GM12878 (cell line): ENCODE results near the gene TMEM198. TPM values are rescaled to one million over a fixed set of nuclear protein-coding genes. Genes with fewer than 3 reads are reported as not detected.

Experiments
- ATAC-seq: fragments of 200-7000 bp; cut with Tn5 transposase; 3 replicates; pipeline ENCODE4 v1.9.1; 2020; ENCODE audit warnings: mild to moderate bottlenecking, moderate library complexity
- BruUV-seq: library from RNA; stranded (reverse); fragments of 400-500 nt; replicated peaks from 2 replicates; lab custom pipeline; 2021; lab: Mats Ljungman, UMichigan
- CTCF ChIA-PET: fragments of 300-600 bp; sonication (Branson Sonifier 250); formaldehyde crosslinking; extraction: SDS; loops from one replicate; lab custom pipeline; 2021; ENCODE audit warnings: inconsistent platforms; lab: Yijun Ruan, JAX
- POLR2A ChIA-PET: fragments of 350-600 bp; formaldehyde crosslinking; extraction: SDS; loops from one replicate; lab custom pipeline; 2021; ENCODE audit warnings: inconsistent platforms; lab: Charles Lee
- RAD21 ChIA-PET: fragments of 300-600 bp; sonication (Branson Sonifier 250); formaldehyde crosslinking; loops from one replicate; lab custom pipeline; 2023; ENCODE audit warnings: antibody characterized with exemption; ENCODE audit not compliant: unreplicated experiment; lab: Charles Lee
- SMC1A ChIA-PET: fragments of 300-600 bp; sonication (Branson Sonifier 250); formaldehyde crosslinking; loops from one replicate; lab custom pipeline; 2023; ENCODE audit not compliant: unreplicated experiment, uncharacterized antibody; lab: Charles Lee
- DNase-seq: peaks from one replicate; pipeline ENCODE4 v3.0.0-alpha.2; 2011; ENCODE audit warnings: low read depth, low spot score
- FAIRE-seq: peaks from 3 replicates; lab custom pipeline; 2011; peaks lifted over from hg19 to GRCh38; lab: Jason Lieb, UNC
- H2AFZ ChIP-seq: 2 replicates; pipeline ENCODE4 v1.6.0; 2011; ENCODE audit warnings: low read depth, low read length, control low read depth; ENCODE audit not compliant: control insufficient read depth
- H3K27ac ChIP-seq: 2 replicates; pipeline ENCODE4 v1.5.1; 2011; ENCODE audit warnings: control low read depth; ENCODE audit not compliant: control insufficient read depth, insufficient read depth
- H3K27me3 ChIP-seq, 2 experiments: replicated peaks in 1 of 2; 2 replicates each; pipeline versions ENCODE4 v1.6.0 to v1.6.1; 2011; ENCODE audit warnings: low read length in 1 of 2; ENCODE audit not compliant: control insufficient read depth in 2 of 2, insufficient read depth in 2 of 2
- H3K36me3 ChIP-seq, 2 experiments: 2 replicates each; pipeline ENCODE4 v1.5.1; 2011; ENCODE audit warnings: low read length in 1 of 2; ENCODE audit not compliant: control insufficient read depth in 2 of 2, insufficient read depth in 2 of 2
- H3K4me1 ChIP-seq: 2 replicates; pipeline ENCODE4 v1.6.1; 2011; ENCODE audit warnings: mild to moderate bottlenecking, low read length, moderate library complexity, mixed read lengths; ENCODE audit not compliant: control insufficient read depth, insufficient read depth
- H3K4me2 ChIP-seq: 2 replicates; pipeline ENCODE4 v1.6.0; 2011; ENCODE audit warnings: control low read depth; ENCODE audit not compliant: control insufficient read depth, insufficient read depth
- H3K4me3 ChIP-seq: fragments of 200-600 bp; sonication (generic); 2 replicates; pipeline ENCODE4 v1.5.1; 2016
- H3K79me2 ChIP-seq: 2 replicates; pipeline ENCODE4 v1.6.0; 2011; ENCODE audit warnings: low read length; ENCODE audit not compliant: control insufficient read depth, insufficient read depth
- H3K9ac ChIP-seq: 2 replicates; pipeline ENCODE4 v1.8.0; 2011; ENCODE audit warnings: low read length, control low read depth, mixed read lengths; ENCODE audit not compliant: control insufficient read depth, insufficient read depth
- H3K9me3 ChIP-seq: replicated peaks from 3 replicates; pipeline ENCODE4 v1.5.1; 2011; ENCODE audit warnings: mild to moderate bottlenecking, low read length; ENCODE audit not compliant: control insufficient read depth, insufficient read depth
- H4K20me1 ChIP-seq: 2 replicates; pipeline ENCODE4 v1.6.0; 2011; ENCODE audit not compliant: control insufficient read depth, insufficient read depth
- CBX3 ChIP-seq: fragments of 200-600 bp; sonication (generic); IDR thresholded peaks from 2 replicates; pipeline ENCODE4 v1.6.1; 2016; ENCODE audit warnings: low read depth, borderline replicate concordance
- EP300 ChIP-seq, 2 experiments: fragments of 150-350 bp in 1 of 2; IDR thresholded peaks; 2 replicates each; pipeline ENCODE4 v1.6.1; 2011 to 2012; ENCODE audit warnings: low read depth in 2 of 2, low read length in 2 of 2, borderline replicate concordance in 1 of 2, improper control_type of control experiment in 1 of 2, inconsistent platforms in 1 of 2; ENCODE audit not compliant: control insufficient read depth in 1 of 2
- NFYA ChIP-seq: IDR thresholded peaks from 2 replicates; pipeline ENCODE4 v1.6.1; 2011; ENCODE audit warnings: low read depth, mild to moderate bottlenecking, low read length, improper control_type of control experiment, borderline replicate concordance
- NRF1 ChIP-seq: conservative IDR thresholded peaks from 2 replicates; pipeline ENCODE4 v1.6.1; 2011; ENCODE audit warnings: mild to moderate bottlenecking, low read depth, low read length, improper control_type of control experiment
- RAD21 ChIP-seq: IDR thresholded peaks from 2 replicates; pipeline ENCODE4 v1.6.1; 2011; ENCODE audit warnings: mild to moderate bottlenecking, low read depth, low read length, moderate library complexity; ENCODE audit not compliant: insufficient read depth
- RAD51 ChIP-seq: fragments of 450-650 bp; IDR thresholded peaks from 2 replicates; pipeline ENCODE4 v1.6.1; 2016; ENCODE audit warnings: moderate library complexity, mild to moderate bottlenecking, inconsistent platforms
- RCOR1 ChIP-seq: conservative IDR thresholded peaks from 2 replicates; pipeline ENCODE4 v1.6.1; 2012; ENCODE audit warnings: low read depth, low read length, improper control_type of control experiment
- SIX5 ChIP-seq: IDR thresholded peaks from 2 replicates; pipeline ENCODE4 v1.6.1; 2011; ENCODE audit warnings: mild to moderate bottlenecking, low read depth, low read length, moderate library complexity; ENCODE audit not compliant: severe bottlenecking
- SREBF1 ChIP-seq: IDR thresholded peaks from 2 replicates; pipeline ENCODE4 v1.6.1; 2012; ENCODE audit warnings: mild to moderate bottlenecking, low read length
- STAT3 ChIP-seq: IDR thresholded peaks from 2 replicates; pipeline ENCODE4 v1.6.1; 2011; ENCODE audit warnings: low read depth, low read length, improper control_type of control experiment
- WGBS: methylation state at CpG from one replicate; pipeline ENCODE4 v1.1.6; 2016; ENCODE audit warnings: low lambda C conversion rate; ENCODE audit not compliant: insufficient replicate concordance, insufficient coverage; ENCODE audit errors: missing lambda C conversion rate; 5-methylcytosine and 5-hydroxymethylcytosine counted together
- in situ Hi-C: fragments of 300-500 bp; cut with MboI; formaldehyde crosslinking; loops from 9 replicates; pipeline ENCODE4 v1.14.3; 2018; ENCODE audit warnings: mixed read lengths
- intact Hi-C: fragments of 100-400 bp; cut with micrococcal nuclease; formaldehyde crosslinking; loops from one replicate; pipeline ENCODE4 v1.14.2; 2022; ENCODE audit not compliant: unreplicated experiment
- polyA plus RNA-seq, 11 experiments: library from polyadenylated mRNA; depleted of rRNA in 4 of 11; unstranded in 6 of 11; stranded (reverse) in 5 of 11; fragments of >200 nt; fragmentation: Nextera tagmentation in 4 of 11; fragmentation: Illumina TruSeq in 1 of 11; extraction: Ambion mirVana in 4 of 11; extraction: Trizol in 1 of 11; gene quantifications; 1 replicate in 1 of 11; 2 replicates in 10 of 11; pipeline versions ENCODE4 v1.2.1 to v1.2.3, GENCODE V29; 2011 to 2016; ENCODE audit warnings: inconsistent platforms in 2 of 11, missing spikeins in 2 of 11, low read depth in 1 of 11
- total RNA-seq, 4 experiments: library from RNA; depleted of rRNA in 3 of 4; stranded (reverse); fragments of >200 nt in 3 of 4; fragmentation: Illumina TruSeq in 1 of 4; extraction: Trizol in 1 of 4; gene quantifications; 2 replicates each; pipeline versions ENCODE4 v1.2.1 to v1.2.3, GENCODE V29; 2013 to 2021
- TF ChIP-seq, protein P1 (sequence below): IDR thresholded peaks from 2 replicates; pipeline ENCODE4 v1.6.1; 2011; ENCODE audit warnings: low read depth, mild to moderate bottlenecking, low read length, moderate library complexity, borderline replicate concordance; ENCODE audit errors: extremely low read depth
- TF ChIP-seq, protein P2 (sequence below), 3 experiments: IDR thresholded peaks in 2 of 3; conservative IDR thresholded peaks in 1 of 3; 2 replicates each; pipeline ENCODE4 v1.5.1; 2011; ENCODE audit warnings: low read depth in 3 of 3, low read length in 3 of 3, mild to moderate bottlenecking in 3 of 3, control low read depth in 2 of 3, moderate library complexity in 2 of 3, inconsistent platforms in 1 of 3, mixed read lengths in 1 of 3; ENCODE audit not compliant: control insufficient read depth in 2 of 3, insufficient read depth in 1 of 3; ENCODE audit errors: extremely low read depth in 1 of 3
- TF ChIP-seq, protein P3 (sequence below): IDR thresholded peaks from 2 replicates; pipeline ENCODE4 v1.6.1; 2012; ENCODE audit warnings: low read depth, low read length, improper control_type of control experiment
- TF ChIP-seq, protein P4 (sequence below): fragments of 450-650 bp; IDR thresholded peaks from 2 replicates; pipeline ENCODE4 v1.6.1; 2018; ENCODE audit warnings: borderline replicate concordance, mild to moderate bottlenecking; ENCODE audit not compliant: partially characterized antibody

TMEM198 gene
- total and polyA plus RNA-seq, 10 of the 15 experiments (the other 5 are each of a cell fraction or from before 2014, with no cell fraction given), result 0.16 to 1.2 (median 0.65) TPM; not detected in 2

DNA sequence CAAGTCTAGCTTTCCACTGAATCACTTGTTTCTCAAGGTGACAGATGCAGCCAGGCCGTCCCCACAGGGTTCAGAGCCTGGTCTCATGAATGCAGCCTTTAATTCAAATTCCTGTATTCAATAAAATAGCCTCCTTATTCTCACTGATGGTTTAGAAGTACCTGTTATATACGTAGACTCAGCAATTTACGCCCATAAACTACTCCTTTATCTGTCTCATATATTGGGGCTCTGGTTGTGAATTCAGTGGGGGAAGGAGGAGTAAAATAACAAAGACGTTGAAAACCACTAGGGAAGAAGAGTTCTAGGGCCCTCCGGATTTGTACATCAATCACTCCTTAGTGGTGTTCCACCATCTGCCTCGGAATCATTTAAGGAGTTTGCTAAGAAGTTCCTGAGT lies 25.8 kb downstream of the TMEM198 start:
- no peaks in the 10 kb centered on the region for H3K36me3 ChIP-seq
- no peaks in the 10 kb centered on the region for H4K20me1 ChIP-seq
- ChIA-PET POLR2A (no interaction called here), CTCF (no interaction called here), SMC1A (no interaction called here)
- no peaks in the 10 kb centered on the region for H3K79me2 ChIP-seq
- H3K27ac ChIP-seq, result no peak overlapping the region
- TF ChIP-seq, protein P1, sequence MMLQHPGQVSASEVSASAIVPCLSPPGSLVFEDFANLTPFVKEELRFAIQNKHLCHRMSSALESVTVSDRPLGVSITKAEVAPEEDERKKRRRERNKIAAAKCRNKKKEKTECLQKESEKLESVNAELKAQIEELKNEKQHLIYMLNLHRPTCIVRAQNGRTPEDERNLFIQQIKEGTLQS, result no peak
- TF ChIP-seq RAD21 (no peak), NFYA (no peak), SIX5 (no peak), STAT3 (no peak), EP300 (IDR thresholded peaks at IDR 0.05; ENCODE audit: borderline replicate concordance in 1 of 2, control insufficient read depth in 1 of 2, low read depth in 2 of 2, low read length in 2 of 2) (no peak), NRF1 (no peak), CBX3 (no peak), RAD51 (no peak), SREBF1 (no peak), RCOR1 (no peak)
- TF ChIP-seq, protein P2, sequence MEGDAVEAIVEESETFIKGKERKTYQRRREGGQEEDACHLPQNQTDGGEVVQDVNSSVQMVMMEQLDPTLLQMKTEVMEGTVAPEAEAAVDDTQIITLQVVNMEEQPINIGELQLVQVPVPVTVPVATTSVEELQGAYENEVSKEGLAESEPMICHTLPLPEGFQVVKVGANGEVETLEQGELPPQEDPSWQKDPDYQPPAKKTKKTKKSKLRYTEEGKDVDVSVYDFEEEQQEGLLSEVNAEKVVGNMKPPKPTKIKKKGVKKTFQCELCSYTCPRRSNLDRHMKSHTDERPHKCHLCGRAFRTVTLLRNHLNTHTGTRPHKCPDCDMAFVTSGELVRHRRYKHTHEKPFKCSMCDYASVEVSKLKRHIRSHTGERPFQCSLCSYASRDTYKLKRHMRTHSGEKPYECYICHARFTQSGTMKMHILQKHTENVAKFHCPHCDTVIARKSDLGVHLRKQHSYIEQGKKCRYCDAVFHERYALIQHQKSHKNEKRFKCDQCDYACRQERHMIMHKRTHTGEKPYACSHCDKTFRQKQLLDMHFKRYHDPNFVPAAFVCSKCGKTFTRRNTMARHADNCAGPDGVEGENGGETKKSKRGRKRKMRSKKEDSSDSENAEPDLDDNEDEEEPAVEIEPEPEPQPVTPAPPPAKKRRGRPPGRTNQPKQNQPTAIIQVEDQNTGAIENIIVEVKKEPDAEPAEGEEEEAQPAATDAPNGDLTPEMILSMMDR (IDR thresholded peaks at IDR 0.05 in 2 of 3, conservative IDR thresholded peaks at IDR 0.05 in 1 of 3; ENCODE audit: control insufficient read depth in 2 of 3, extremely low read depth in 1 of 3, insufficient read depth in 1 of 3, low read depth in 3 of 3, low read length in 3 of 3), result no peak
- TF ChIP-seq, protein P3, sequence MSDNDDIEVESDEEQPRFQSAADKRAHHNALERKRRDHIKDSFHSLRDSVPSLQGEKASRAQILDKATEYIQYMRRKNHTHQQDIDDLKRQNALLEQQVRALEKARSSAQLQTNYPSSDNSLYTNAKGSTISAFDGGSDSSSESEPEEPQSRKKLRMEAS, result no peak
- TF ChIP-seq, protein P4, sequence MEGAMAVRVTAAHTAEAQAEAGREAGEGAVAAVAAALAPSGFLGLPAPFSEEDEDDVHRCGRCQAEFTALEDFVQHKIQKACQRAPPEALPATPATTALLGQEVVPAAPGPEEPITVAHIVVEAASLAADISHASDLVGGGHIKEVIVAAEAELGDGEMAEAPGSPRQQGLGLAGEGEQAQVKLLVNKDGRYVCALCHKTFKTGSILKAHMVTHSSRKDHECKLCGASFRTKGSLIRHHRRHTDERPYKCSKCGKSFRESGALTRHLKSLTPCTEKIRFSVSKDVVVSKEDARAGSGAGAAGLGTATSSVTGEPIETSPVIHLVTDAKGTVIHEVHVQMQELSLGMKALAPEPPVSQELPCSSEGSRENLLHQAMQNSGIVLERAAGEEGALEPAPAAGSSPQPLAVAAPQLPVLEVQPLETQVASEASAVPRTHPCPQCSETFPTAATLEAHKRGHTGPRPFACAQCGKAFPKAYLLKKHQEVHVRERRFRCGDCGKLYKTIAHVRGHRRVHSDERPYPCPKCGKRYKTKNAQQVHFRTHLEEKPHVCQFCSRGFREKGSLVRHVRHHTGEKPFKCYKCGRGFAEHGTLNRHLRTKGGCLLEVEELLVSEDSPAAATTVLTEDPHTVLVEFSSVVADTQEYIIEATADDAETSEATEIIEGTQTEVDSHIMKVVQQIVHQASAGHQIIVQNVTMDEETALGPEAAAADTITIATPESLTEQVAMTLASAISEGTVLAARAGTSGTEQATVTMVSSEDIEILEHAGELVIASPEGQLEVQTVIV, result no peak
- TF ChIP-seq, all 136 proteins: peak for 0
- in situ Hi-C loops (no loop called here), intact Hi-C loops (no loop called here)
- Histone ChIP-seq H3K27me3 (peaks cover 2 to 5% of the 10 kb centered on the region in 2 experiments; a peak in 3 of 4 replicates), H3K4me1 (no peaks in the 10 kb centered on the region), H3K4me3 (no peak overlapping the region), H3K4me2 (no peak overlapping the region), H2AFZ (no peak overlapping the region), H3K9me3 (no peaks in the 10 kb centered on the region), H3K9ac (no peak overlapping the region)
- RAD21 ChIA-PET, result no interaction called here
- ATAC-seq, result no peak
- no TSS peak for BruUV-seq
- FAIRE-seq, result no peak
- 58% methylated on average over 6 of the region's 6 CpGs for WGBS
- DNase-seq, result no peak
